Loucy (cell line): ENCODE measurements around the gene MRPL2.

ENCODE experiments used
- EZH2phosphoT487 ChIP-seq: fragments of 200-600 bp; IDR thresholded peaks from 2 replicates; pipeline ENCODE4 v1.6.1; 2018; ENCODE audit warnings: antibody characterized with exemption, mild to moderate bottlenecking, moderate library complexity, borderline replicate concordance
- TF ChIP-seq, protein P1 (sequence below): fragments of 200-600 bp; sonication (generic); conservative IDR thresholded peaks from 2 replicates; pipeline ENCODE4 v1.5.1; 2014; ENCODE audit warnings: mild to moderate bottlenecking, antibody characterized with exemption, low read length

- TF ChIP-seq, protein P1, sequence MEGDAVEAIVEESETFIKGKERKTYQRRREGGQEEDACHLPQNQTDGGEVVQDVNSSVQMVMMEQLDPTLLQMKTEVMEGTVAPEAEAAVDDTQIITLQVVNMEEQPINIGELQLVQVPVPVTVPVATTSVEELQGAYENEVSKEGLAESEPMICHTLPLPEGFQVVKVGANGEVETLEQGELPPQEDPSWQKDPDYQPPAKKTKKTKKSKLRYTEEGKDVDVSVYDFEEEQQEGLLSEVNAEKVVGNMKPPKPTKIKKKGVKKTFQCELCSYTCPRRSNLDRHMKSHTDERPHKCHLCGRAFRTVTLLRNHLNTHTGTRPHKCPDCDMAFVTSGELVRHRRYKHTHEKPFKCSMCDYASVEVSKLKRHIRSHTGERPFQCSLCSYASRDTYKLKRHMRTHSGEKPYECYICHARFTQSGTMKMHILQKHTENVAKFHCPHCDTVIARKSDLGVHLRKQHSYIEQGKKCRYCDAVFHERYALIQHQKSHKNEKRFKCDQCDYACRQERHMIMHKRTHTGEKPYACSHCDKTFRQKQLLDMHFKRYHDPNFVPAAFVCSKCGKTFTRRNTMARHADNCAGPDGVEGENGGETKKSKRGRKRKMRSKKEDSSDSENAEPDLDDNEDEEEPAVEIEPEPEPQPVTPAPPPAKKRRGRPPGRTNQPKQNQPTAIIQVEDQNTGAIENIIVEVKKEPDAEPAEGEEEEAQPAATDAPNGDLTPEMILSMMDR = no peak
- TF ChIP-seq EZH2phosphoT487 = no peak
Measured at GRCh38 chr6:43060755-43061633, 1.8 kb upstream of the MRPL2 start.
